Neural progenitor cell (in vitro differentiated cells): Measurements from ENCODE around the gene PTPN2. TPM values are rescaled to one million over a fixed set of nuclear protein-coding genes. Genes with fewer than 3 reads are reported as not detected.

Source experiments
- DNase-seq: peaks from one replicate; pipeline ENCODE4 v3.0.0-alpha.2; 2016; ENCODE audit warnings: low spot score
- H2AFZ ChIP-seq: fragments of 200-600 bp; sonication (generic); replicated peaks from 2 replicates; pipeline ENCODE4 v1.6.1; 2016; ENCODE audit warnings: antibody characterized with exemption
- H3F3A ChIP-seq: fragments of 200-600 bp; sonication (generic); 2 replicates; pipeline ENCODE4 v1.6.1; 2016; ENCODE audit warnings: antibody characterized with exemption, low read depth
- H3K27ac ChIP-seq: fragments of 200-600 bp; sonication (generic); 2 replicates; pipeline ENCODE4 v1.5.1; 2016; ENCODE audit warnings: mild to moderate bottlenecking
- H3K27me3 ChIP-seq: fragments of 200-600 bp; sonication (generic); 2 replicates; pipeline ENCODE4 v1.6.1; 2016; ENCODE audit warnings: mild to moderate bottlenecking, moderate library complexity
- H3K36me3 ChIP-seq: fragments of 200-600 bp; sonication (generic); 2 replicates; pipeline ENCODE4 v1.5.1; 2016
- H3K4me1 ChIP-seq: fragments of 200-600 bp; sonication (generic); 2 replicates; pipeline ENCODE4 v1.6.1; 2016; ENCODE audit warnings: mixed run types
- H3K4me2 ChIP-seq: fragments of 200-600 bp; sonication (generic); 2 replicates; pipeline ENCODE4 v1.6.1; 2016
- H3K4me3 ChIP-seq: fragments of 200-600 bp; sonication (generic); 2 replicates; pipeline ENCODE4 v1.5.1; 2016
- H3K79me2 ChIP-seq: fragments of 200-600 bp; sonication (generic); 2 replicates; pipeline ENCODE4 v1.6.1; 2016; ENCODE audit warnings: low read depth
- H3K9ac ChIP-seq: fragments of 200-600 bp; sonication (generic); 2 replicates; pipeline ENCODE4 v1.6.1; 2016
- H3K9me3 ChIP-seq: fragments of 200-600 bp; sonication (generic); 2 replicates; pipeline ENCODE4 v1.5.1; 2016; ENCODE audit warnings: low read depth
- H4K20me1 ChIP-seq: fragments of 200-600 bp; sonication (generic); 2 replicates; pipeline ENCODE4 v1.6.1; 2016; ENCODE audit warnings: low read depth
- H3K27ac Mint-ChIP-seq: 3 replicates; pipeline ENCODE4 v1.8.0; 2021; ENCODE audit warnings: mixed read lengths
- H3K27me3 Mint-ChIP-seq: 2 replicates; pipeline ENCODE4 v1.8.0; 2022; ENCODE audit warnings: low read depth, mild to moderate bottlenecking, inconsistent platforms, moderate library complexity, mixed read lengths; ENCODE audit not compliant: insufficient read depth
- H3K36me3 Mint-ChIP-seq: 3 replicates; pipeline ENCODE4 v1.8.0; 2021; ENCODE audit warnings: mixed read lengths
- H3K4me1 Mint-ChIP-seq: 3 replicates; pipeline ENCODE4 v1.8.0; 2021; ENCODE audit warnings: mixed read lengths
- H3K4me3 Mint-ChIP-seq: 3 replicates; pipeline ENCODE4 v1.8.0; 2021; ENCODE audit warnings: mild to moderate bottlenecking, moderate library complexity, mixed read lengths
- H3K9me3 Mint-ChIP-seq: 3 replicates; pipeline ENCODE4 v1.8.0; 2020; ENCODE audit warnings: mixed read lengths
- CTCF ChIP-seq: fragments of 200-600 bp; sonication (generic); IDR thresholded peaks from 2 replicates; pipeline ENCODE4 v1.5.1; 2017; ENCODE audit warnings: antibody characterized with exemption, mild to moderate bottlenecking
- EZH2 ChIP-seq: fragments of 200-600 bp; sonication (generic); IDR thresholded peaks from 2 replicates; pipeline ENCODE4 v1.6.1; 2017; ENCODE audit warnings: antibody characterized with exemption, mild to moderate bottlenecking, moderate library complexity
- EZH2phosphoT487 ChIP-seq: fragments of 200-600 bp; sonication (generic); IDR thresholded peaks from 2 replicates; pipeline ENCODE4 v1.6.1; 2017; ENCODE audit warnings: antibody characterized with exemption
- total RNA-seq: library from RNA; depleted of rRNA; stranded (reverse); fragments of >200 nt; gene quantifications from 2 replicates; pipeline ENCODE4 v1.2.3, GENCODE V29; 2015; ENCODE audit warnings: low replicate concordance

The PTPN2 gene
- total RNA-seq, 1 donor from 2014 or later: 57.9 TPM

GRCh38 chr18:12844391-12844790 is 39.6 kb downstream of the PTPN2 start:
- Histone ChIP-seq H3K4me3 (no peak overlapping the region), H3K4me1 (no peaks in the 10 kb centered on the region), H3K27me3 (no peaks in the 10 kb centered on the region), H3K79me2 (peaks cover 16% of the 10 kb centered on the region), H3K9me3 (no peaks in the 10 kb centered on the region), H3K27ac (no peak overlapping the region), H3K9ac (no peak overlapping the region), H4K20me1 (no peaks in the 10 kb centered on the region), H3K4me2 (no peak overlapping the region), H3K36me3 (no peaks in the 10 kb centered on the region), H3F3A (peaks cover 7% of the 10 kb centered on the region), H2AFZ (no peak overlapping the region)
- TF ChIP-seq EZH2phosphoT487 (no peak), EZH2 (no peak), CTCF (no peak)
- Mint-ChIP-seq H3K27me3 (no peaks in the 10 kb centered on the region), H3K4me1 (no peaks in the 10 kb centered on the region), H3K27ac (no peak overlapping the region), H3K9me3 (no peaks in the 10 kb centered on the region), H3K4me3 (no peak overlapping the region), H3K36me3 (peaks cover 2% of the 10 kb centered on the region)
- DNase-seq: no peak

GRCh38 chr18:12843420-12844350 is 40.4 kb downstream of the PTPN2 start:
- Mint-ChIP-seq H3K27ac (no peak overlapping the region), H3K9me3 (no peaks in the 10 kb centered on the region), H3K4me1 (no peaks in the 10 kb centered on the region), H3K4me3 (no peak overlapping the region), H3K27me3 (no peaks in the 10 kb centered on the region), H3K36me3 (peaks cover 2% of the 10 kb centered on the region)
- H3K79me2 ChIP-seq: peaks cover 21% of the 10 kb centered on the region
- peak; percentile 11 for DNase-seq
- H3K9ac ChIP-seq: no peak overlapping the region
- H4K20me1 ChIP-seq: no peaks in the 10 kb centered on the region
- H3K27me3 ChIP-seq: no peaks in the 10 kb centered on the region
- no peak overlapping the region for H3K4me2 ChIP-seq
- H2AFZ ChIP-seq: no peak overlapping the region
- no peaks in the 10 kb centered on the region for H3K36me3 ChIP-seq
- H3F3A ChIP-seq: peaks cover 7% of the 10 kb centered on the region
- H3K27ac ChIP-seq: no peak overlapping the region
- no peak for TF ChIP-seq EZH2phosphoT487
- TF ChIP-seq CTCF: no peak
- no peak for TF ChIP-seq EZH2
- no peak overlapping the region for H3K4me3 ChIP-seq
- no peaks in the 10 kb centered on the region for H3K4me1 ChIP-seq
- no peaks in the 10 kb centered on the region for H3K9me3 ChIP-seq

GRCh38 chr18:12842459-12843380 is 41.3 kb downstream of the PTPN2 start:
- Histone ChIP-seq H3K36me3 (no peaks in the 10 kb centered on the region), H4K20me1 (no peaks in the 10 kb centered on the region), H3K9me3 (no peaks in the 10 kb centered on the region), H3K4me2 (no peak overlapping the region), H3F3A (peaks cover 7% of the 10 kb centered on the region), H3K27me3 (no peaks in the 10 kb centered on the region), H3K4me3 (no peak overlapping the region), H3K79me2 (peaks cover 31% of the 10 kb centered on the region), H3K4me1 (no peaks in the 10 kb centered on the region), H3K27ac (no peak overlapping the region), H3K9ac (no peak overlapping the region), H2AFZ (no peak overlapping the region)
- Mint-ChIP-seq H3K36me3 (peaks cover 2% of the 10 kb centered on the region), H3K27ac (no peak overlapping the region), H3K4me3 (no peak overlapping the region), H3K4me1 (no peaks in the 10 kb centered on the region), H3K27me3 (no peaks in the 10 kb centered on the region), H3K9me3 (no peaks in the 10 kb centered on the region)
- DNase-seq: no peak
- no peak for TF ChIP-seq EZH2phosphoT487
- no peak for TF ChIP-seq CTCF
- no peak for TF ChIP-seq EZH2
